Measurements from ENCODE around the gene MEOX2. TPM values are rescaled to one million over a fixed set of nuclear protein-coding genes. Genes with fewer than 3 reads are reported as not detected.

The MEOX2 gene
- total RNA-seq, 1 donor from 2014 or later, result not detected

DNA sequence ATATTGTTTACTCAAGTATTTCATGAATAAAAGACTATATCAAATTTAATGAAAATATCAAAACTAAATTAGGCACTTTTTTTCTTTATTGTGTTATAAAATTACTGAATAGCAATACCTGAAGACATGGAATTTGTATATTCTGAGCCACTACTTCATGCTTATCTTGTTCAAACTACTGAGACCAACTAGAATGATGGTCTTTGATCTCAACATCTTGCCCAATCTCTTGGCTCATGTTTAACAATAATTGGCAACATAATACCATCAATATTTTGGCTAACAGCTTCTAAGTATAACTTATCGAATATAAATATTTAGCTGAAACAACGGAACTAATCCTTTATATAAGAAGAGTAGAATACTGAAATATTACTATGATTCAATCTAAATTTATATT, 68.2 kb downstream of the MEOX2 start:
- Mint-ChIP-seq H3K4me3 (no peak overlapping the region), H3K27ac (no peak overlapping the region), H3K27me3 (ENCODE audit: low read depth) (no peaks in the 10 kb centered on the region), H3K4me1 (peaks cover 9% of the 10 kb centered on the region), H3K9me3 (no peaks in the 10 kb centered on the region), H3K36me3 (no peaks in the 10 kb centered on the region)
- no peak for DNase-seq (ENCODE audit: low spot score in 2 of 2, unreplicated experiment in 2 of 2)
- TF ChIP-seq, protein P1, sequence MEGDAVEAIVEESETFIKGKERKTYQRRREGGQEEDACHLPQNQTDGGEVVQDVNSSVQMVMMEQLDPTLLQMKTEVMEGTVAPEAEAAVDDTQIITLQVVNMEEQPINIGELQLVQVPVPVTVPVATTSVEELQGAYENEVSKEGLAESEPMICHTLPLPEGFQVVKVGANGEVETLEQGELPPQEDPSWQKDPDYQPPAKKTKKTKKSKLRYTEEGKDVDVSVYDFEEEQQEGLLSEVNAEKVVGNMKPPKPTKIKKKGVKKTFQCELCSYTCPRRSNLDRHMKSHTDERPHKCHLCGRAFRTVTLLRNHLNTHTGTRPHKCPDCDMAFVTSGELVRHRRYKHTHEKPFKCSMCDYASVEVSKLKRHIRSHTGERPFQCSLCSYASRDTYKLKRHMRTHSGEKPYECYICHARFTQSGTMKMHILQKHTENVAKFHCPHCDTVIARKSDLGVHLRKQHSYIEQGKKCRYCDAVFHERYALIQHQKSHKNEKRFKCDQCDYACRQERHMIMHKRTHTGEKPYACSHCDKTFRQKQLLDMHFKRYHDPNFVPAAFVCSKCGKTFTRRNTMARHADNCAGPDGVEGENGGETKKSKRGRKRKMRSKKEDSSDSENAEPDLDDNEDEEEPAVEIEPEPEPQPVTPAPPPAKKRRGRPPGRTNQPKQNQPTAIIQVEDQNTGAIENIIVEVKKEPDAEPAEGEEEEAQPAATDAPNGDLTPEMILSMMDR (IDR thresholded peaks at IDR 0.05; ENCODE audit: unreplicated experiment), result no peak

DNA sequence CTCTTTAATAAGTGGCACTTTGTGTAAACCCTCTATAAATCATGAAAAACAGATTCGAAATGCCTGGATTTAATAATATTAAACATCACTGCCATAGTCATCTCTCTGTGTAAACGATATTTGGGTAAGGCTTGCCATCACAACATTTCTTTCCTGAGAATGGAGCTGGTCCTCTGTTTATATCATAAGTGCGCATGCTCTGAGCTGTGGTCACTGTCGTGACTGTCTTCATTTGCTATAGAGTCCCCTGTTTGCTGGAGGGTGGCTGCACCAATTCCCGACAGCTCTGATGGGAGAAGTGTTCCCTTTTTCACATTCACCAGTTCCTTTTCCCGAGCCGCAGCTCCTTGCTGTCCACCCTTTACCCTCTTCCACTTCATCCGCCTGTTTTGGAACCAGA, 74.3 kb downstream of the MEOX2 start:
- Mint-ChIP-seq H3K4me3 (no peak overlapping the region), H3K27ac (no peak overlapping the region), H3K4me1 (peaks cover 5% of the 10 kb centered on the region), H3K36me3 (no peaks in the 10 kb centered on the region), H3K9me3 (no peaks in the 10 kb centered on the region), H3K27me3 (ENCODE audit: low read depth) (no peaks in the 10 kb centered on the region)
- no peak for DNase-seq (ENCODE audit: low spot score in 2 of 2, unreplicated experiment in 2 of 2)
- TF ChIP-seq, protein P1 (IDR thresholded peaks at IDR 0.05; ENCODE audit: unreplicated experiment), result no peak

DNA sequence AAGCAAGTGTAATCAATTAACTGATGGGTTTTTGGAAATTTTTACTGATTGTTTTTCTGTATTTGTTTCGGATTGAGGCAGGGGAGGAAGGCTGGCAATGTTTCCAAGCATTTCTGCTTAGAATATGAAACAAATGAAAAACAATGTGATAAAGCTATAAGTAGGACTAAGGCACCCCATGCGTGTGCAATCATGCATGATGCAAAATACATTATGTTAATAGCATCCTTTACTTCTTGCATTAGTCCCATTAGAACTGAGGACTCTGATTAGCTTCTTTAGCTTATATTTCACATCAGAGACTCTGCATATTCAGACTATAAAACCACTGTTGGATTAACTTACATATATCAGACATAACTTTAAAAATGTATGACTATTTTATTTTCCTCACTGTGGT, 76.0 kb downstream of the MEOX2 start:
- Mint-ChIP-seq H3K27ac (no peak overlapping the region), H3K4me3 (no peak overlapping the region), H3K4me1 (peaks cover 5% of the 10 kb centered on the region), H3K36me3 (no peaks in the 10 kb centered on the region), H3K27me3 (ENCODE audit: low read depth) (no peaks in the 10 kb centered on the region), H3K9me3 (no peaks in the 10 kb centered on the region)
- DNase-seq (ENCODE audit: low spot score in 2 of 2, unreplicated experiment in 2 of 2), result no peak
- TF ChIP-seq, protein P1 (IDR thresholded peaks at IDR 0.05; ENCODE audit: unreplicated experiment), result no peak

DNA sequence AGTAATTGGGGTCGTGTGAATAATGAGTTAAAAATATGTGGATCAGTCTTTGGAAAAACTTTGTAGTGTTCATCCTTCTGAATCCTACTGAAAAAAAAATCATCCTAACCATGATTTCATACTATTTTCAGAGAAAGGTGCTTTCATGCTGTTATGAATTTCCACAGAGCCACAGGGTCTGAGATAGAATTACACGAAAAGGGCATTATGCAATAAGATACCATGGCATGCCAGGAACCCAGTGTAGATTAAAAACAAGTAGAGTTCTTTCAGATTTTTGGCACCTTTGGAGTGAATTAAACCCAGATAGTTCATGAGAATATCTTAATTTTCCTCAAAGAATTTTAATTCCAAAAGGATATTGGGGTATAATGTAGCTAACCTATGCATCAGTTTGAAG, 77.2 kb downstream of the MEOX2 start:
- no peaks in the 10 kb centered on the region for H3K9me3 Mint-ChIP-seq
- H3K27ac Mint-ChIP-seq, result no peak overlapping the region
- H3K27me3 Mint-ChIP-seq (ENCODE audit: low read depth), result no peaks in the 10 kb centered on the region
- no peak for DNase-seq (ENCODE audit: low spot score in 2 of 2, unreplicated experiment in 2 of 2)
- TF ChIP-seq, protein P1 (IDR thresholded peaks at IDR 0.05; ENCODE audit: unreplicated experiment), result no peak
- peak overlapping the region; percentile 67 for H3K4me3 Mint-ChIP-seq
- H3K36me3 Mint-ChIP-seq, result no peaks in the 10 kb centered on the region
- peaks cover 5% of the 10 kb centered on the region for H3K4me1 Mint-ChIP-seq

DNA sequence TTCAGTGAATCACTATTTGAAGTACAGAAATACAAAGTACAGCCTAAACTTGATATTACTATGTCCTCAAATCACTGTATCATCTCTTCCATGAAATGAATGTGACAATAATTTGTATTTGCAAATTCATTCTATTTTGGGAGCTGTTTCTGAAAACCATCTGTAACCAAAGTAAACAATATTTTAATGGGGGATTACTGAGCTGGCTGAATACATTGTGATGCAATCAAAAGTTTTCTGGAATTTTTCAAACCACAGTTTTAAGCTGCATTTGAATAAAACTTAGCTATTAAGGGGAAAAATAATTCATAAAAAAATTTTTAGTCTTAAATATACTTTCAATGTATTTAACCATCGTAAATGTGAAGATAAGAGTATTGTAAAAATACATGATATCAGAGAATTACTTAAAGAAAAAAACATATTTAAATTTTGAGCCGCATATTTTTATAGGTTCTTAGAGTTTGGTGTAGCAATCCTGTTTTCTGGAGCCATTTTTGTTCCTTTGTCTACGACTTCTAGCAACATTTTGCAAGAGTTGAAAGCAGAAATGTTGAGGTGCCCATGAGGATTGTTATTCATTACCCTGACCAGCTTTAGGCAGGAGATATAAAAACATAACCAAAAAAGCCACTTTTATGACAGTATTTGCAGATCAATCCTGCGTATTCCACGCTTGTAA, 78.8 kb downstream of the MEOX2 start:
- DNase-seq (ENCODE audit: low spot score in 2 of 2, unreplicated experiment in 2 of 2), result no peak
- Mint-ChIP-seq H3K9me3 (no peaks in the 10 kb centered on the region), H3K36me3 (no peaks in the 10 kb centered on the region), H3K27me3 (ENCODE audit: low read depth) (no peaks in the 10 kb centered on the region), H3K4me3 (no peak overlapping the region), H3K4me1 (peaks cover 5% of the 10 kb centered on the region), H3K27ac (no peak overlapping the region)
- TF ChIP-seq, protein P1 (IDR thresholded peaks at IDR 0.05; ENCODE audit: unreplicated experiment), result no peak

Measured in mesothelial cell of epicardium (in vitro differentiated cells).